Measurements from ENCODE around the gene TMEM167B. TPM values are rescaled to one million over a fixed set of nuclear protein-coding genes. Genes with fewer than 3 reads are reported as not detected.

Gene TMEM167B
- total RNA-seq, 3 donors from 2014 or later, result 38.5 to 48.1 (median 45.9) TPM

- peak in 1 of 3 donors; percentile 21 for DNase-seq
- no peaks in the 10 kb centered on the region for H3K4me1 ChIP-seq (ENCODE audit: low read depth)
- H3K9me3 ChIP-seq, result no peaks in the 10 kb centered on the region
- intact Hi-C loops (cut with DNase I, micrococcal nuclease), result no loop called here
- peak; percentile 67 for ATAC-seq
- no peaks in the 10 kb centered on the region for H3K36me3 ChIP-seq (ENCODE audit: low read depth)
- no peak for TF ChIP-seq CTCF (IDR thresholded peaks at IDR 0.05)
- no peak overlapping the region for H3K4me3 ChIP-seq
Observed at GRCh38 chr1:109060707-109061106, 29.9 kb upstream of the TMEM167B start.

- no peak for ATAC-seq
- Histone ChIP-seq H3K36me3 (ENCODE audit: low read depth) (no peaks in the 10 kb centered on the region), H3K9me3 (no peaks in the 10 kb centered on the region), H3K4me3 (no peak overlapping the region), H3K4me1 (ENCODE audit: low read depth) (no peaks in the 10 kb centered on the region)
- intact Hi-C loops (cut with DNase I, micrococcal nuclease), result no loop called here
- no peak for DNase-seq
- TF ChIP-seq CTCF (IDR thresholded peaks at IDR 0.05), result no peak
Observed at GRCh38 chr1:109061183-109061582, 29.4 kb upstream of the TMEM167B start.

GRCh38 chr1:109065137-109065536, 25.4 kb upstream of the TMEM167B start:
- no peak for TF ChIP-seq CTCF (IDR thresholded peaks at IDR 0.05)
- intact Hi-C loops (cut with DNase I, micrococcal nuclease), result no loop called here
- Histone ChIP-seq H3K4me1 (ENCODE audit: low read depth) (no peaks in the 10 kb centered on the region), H3K9me3 (no peaks in the 10 kb centered on the region), H3K36me3 (ENCODE audit: low read depth) (no peaks in the 10 kb centered on the region), H3K4me3 (no peak overlapping the region)
- DNase-seq, result no peak
- ATAC-seq, result no peak

- H3K36me3 ChIP-seq (ENCODE audit: low read depth), result no peaks in the 10 kb centered on the region
- TF ChIP-seq CTCF (IDR thresholded peaks at IDR 0.05), result no peak
- intact Hi-C loops (cut with DNase I, micrococcal nuclease), result no loop called here
Observed at GRCh38 chr1:109067883-109068282, 22.7 kb upstream of the TMEM167B start.

GRCh38 chr1:109069294-109069693, 21.3 kb upstream of the TMEM167B start:
- no peak for DNase-seq

More at GRCh38 chr1:109067883-109068282, 22.7 kb upstream of the TMEM167B start:
- Histone ChIP-seq H3K4me3 (no peak overlapping the region), H3K4me1 (ENCODE audit: low read depth) (no peaks in the 10 kb centered on the region), H3K9me3 (no peaks in the 10 kb centered on the region)
- DNase-seq, result no peak
- no peak for ATAC-seq

More at GRCh38 chr1:109069294-109069693, 21.3 kb upstream of the TMEM167B start:
- Histone ChIP-seq H3K36me3 (ENCODE audit: low read depth) (no peaks in the 10 kb centered on the region), H3K4me3 (no peak overlapping the region), H3K9me3 (no peaks in the 10 kb centered on the region), H3K4me1 (ENCODE audit: low read depth) (no peaks in the 10 kb centered on the region)
- TF ChIP-seq CTCF (IDR thresholded peaks at IDR 0.05), result no peak
- ATAC-seq, result no peak
- intact Hi-C loops (cut with DNase I, micrococcal nuclease), result no loop called here

All from mucosa of descending colon (tissue), 3 donors.